ENCODE measurements around the gene RNF207.
"Not testable (repeated sequence)": the region's sequence is repeated elsewhere in the genome, so short reads cannot be mapped to it uniquely, and the experiment has no call there.

The RNF207 gene

DNA sequence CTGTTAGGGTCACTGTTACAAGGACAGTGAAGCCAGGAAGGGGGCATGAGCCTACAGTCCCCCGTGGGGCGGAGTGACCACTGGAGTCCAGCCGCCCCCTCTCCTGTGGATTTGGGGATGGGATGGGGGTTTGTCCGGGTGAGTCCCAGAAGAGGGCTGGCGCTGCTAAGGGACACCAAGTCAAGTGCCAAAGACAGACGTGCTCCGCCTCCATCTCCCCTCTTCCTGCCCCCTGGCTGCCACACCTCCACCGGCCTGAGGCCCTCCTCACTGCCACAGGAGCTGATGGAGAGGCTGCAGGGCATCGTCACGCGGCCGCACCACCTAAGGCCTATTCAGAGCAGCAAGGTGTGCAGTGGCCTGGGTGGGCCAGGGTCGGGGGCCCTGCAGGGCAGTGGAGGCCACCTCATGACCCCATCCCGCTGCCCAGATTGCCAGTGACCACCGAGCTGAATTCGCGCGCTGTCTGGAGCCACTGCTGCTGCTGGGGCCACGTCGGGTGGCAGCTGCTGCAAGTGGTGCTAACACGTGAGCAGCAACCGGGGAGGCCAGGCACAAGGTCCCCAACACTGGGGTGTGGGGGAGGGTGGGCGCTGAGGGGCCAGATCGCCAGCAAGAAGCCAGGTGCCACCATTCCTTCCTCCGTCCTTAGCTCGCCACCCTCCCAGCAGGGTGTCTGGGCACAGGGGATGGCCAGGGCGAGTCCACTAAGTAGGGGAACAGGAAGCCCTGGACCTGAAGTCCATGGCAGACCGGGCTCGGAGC is 4.9 kb downstream of the RNF207 start:
- in situ Hi-C loops (cut with HindIII; ENCODE audit: low pct_unique_long_range_greater_than_20kb, low sequenced_read_pairs): no loop called here

DNA sequence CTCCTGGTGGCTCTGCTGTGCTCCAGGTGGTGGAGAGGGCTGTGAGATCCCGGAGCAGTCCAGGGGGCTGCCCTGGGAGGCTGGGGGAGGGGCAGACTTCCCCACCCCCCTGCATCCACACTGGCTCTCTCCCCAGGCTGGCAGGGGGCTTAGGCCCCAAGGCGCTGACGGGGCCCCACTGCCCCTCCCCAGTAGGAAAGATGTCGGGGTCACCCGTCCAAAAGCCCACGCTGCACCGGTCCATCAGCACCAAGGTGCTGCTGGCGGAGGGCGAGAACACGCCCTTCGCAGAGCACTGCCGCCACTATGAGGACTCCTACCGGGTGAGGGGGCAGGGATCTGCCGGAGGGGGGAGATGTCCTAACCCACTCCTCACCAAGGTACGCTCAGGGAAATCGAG is 5.8 kb downstream of the RNF207 start:
- in situ Hi-C loops (cut with HindIII; ENCODE audit: low pct_unique_long_range_greater_than_20kb, low sequenced_read_pairs): no loop called here

More for the DNA sequence above, 4.9 kb downstream of the RNF207 start:
- DNase-seq (ENCODE audit: low read depth in 1 of 2, low spot score in 1 of 2): no peak
- TF ChIP-seq JUND (IDR thresholded peaks at IDR 0.05; ENCODE audit: low read depth): no peak

DNA sequence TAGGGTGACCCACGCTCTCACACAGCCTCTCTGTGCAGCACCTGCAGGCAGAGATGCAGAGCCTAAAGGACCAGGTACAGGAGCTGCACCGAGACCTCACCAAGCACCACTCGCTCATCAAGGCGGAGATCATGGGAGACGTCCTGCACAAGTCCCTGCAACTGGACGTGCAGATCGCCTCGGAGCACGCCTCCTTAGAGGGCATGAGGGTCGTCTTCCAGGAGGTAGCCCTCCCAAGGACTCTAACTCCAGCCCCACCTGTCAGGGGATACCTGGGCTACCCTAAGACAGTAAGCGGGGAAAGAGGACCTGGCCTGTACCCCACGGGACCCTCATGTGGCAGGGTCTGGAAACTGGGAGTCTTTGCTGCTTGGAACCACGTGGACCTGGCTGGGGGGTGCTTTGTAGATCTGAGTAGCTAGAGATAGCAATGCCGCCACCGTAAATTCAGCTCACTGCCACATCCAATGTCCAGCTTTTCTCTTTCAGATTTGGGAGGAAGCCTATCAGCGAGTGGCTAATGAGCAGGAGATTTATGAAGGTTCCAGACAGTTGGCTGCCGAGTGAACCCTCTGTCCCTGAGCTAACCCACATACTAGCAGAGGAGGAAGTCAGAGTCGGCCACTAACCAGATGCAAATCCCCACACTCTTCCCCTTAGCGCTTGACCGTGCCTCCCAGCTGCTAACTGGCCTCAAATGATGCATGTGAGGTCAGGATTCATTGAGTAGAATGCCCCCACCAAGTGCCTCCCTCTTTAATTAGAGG is 6.5 kb downstream of the RNF207 start:
- DNase-seq (ENCODE audit: low read depth in 1 of 2, low spot score in 1 of 2): no peak
- in situ Hi-C loops (cut with HindIII; ENCODE audit: low pct_unique_long_range_greater_than_20kb, low sequenced_read_pairs): no loop called here
- no peak for TF ChIP-seq JUND (IDR thresholded peaks at IDR 0.05; ENCODE audit: low read depth)

More for the DNA sequence above, 5.8 kb downstream of the RNF207 start:
- no peak for TF ChIP-seq JUND (IDR thresholded peaks at IDR 0.05; ENCODE audit: low read depth)
- no peak for DNase-seq (ENCODE audit: low read depth in 1 of 2, low spot score in 1 of 2)

DNA sequence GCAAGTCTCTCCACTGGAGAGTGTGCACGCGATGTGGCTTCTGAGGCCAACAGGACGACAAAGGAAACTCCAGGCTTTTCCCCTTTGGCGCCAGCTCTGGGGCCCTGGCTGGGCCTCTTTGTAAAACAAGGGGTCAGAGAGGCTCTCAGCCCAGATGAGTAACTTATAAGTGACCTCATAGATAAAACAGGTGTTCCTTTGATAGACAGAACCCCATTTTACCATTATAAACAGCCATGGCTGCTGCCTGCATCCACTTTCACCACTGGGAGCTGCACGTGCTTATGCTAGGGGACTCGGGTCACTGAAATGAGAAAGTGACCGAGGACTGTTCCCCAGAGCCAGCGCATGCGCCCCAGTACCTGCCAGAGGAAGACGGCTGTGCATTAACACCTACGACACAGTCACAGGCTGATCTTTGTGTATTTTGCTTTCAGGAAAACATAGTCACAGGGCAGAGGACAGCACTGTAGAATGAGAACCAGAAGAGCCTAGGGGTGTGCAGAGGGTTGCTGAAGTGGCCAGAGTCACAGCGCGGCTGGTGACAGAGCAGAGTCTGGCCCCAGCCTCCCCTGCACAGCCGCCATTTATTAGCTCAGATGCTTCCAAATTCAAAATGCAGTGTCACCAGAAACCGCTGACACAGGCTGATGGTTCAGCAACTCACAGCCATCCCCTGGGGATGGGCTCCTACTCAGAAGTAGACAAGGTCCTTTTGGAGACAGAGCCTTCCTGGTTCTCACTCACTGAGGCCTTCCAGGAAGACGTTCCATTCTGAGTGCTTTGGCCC is 12.7 kb downstream of the RNF207 start:
- in situ Hi-C loops (cut with HindIII; ENCODE audit: low pct_unique_long_range_greater_than_20kb, low sequenced_read_pairs): no loop called here
- no peak for DNase-seq (ENCODE audit: low read depth in 1 of 2, low spot score in 1 of 2)
- TF ChIP-seq JUND (IDR thresholded peaks at IDR 0.05; ENCODE audit: low read depth): no peak

DNA sequence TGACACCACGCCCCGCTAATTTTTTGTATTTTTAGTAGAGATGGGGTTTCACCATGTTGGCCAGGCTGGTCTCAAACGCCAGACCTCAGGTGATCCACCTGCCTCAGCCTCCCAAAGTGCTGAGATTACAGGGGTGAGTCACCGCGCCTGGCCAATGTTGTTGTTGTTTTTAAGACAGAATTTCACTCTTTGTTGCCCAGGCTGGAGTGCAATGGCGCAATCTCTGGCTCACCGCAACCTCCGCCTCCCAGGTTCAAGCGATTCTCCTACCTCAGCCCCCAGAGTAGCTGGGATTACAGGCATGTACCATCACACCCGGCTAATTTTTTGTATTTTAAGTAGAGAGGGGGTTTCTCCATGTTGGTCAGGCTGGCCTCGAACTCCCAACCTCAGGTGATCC is 13.7 kb downstream of the RNF207 start:
- in situ Hi-C loops (cut with HindIII; ENCODE audit: low pct_unique_long_range_greater_than_20kb, low sequenced_read_pairs); DNase-seq (ENCODE audit: low read depth in 1 of 2, low spot score in 1 of 2): not testable (repeated sequence)

DNA sequence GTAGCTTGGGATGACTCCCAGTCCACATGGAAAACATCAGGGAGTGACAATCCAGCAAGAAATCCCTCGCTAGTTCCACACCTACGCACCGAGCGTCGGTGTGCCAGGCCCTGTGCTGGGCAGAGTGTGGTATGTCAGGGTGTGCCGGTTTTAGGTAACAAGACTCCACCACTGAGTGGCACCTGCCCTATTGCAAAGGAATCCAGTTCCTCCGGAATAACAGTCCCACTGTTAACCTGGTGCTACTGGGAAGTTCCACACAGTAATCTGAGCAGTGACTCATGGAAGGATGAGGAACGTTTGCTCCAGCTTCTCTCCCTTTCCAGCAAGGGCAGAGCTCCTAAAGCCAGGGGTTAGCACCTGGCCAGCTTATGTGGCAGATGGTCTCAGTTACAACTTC is 14.3 kb downstream of the RNF207 start:
- DNase-seq (ENCODE audit: low read depth in 1 of 2, low spot score in 1 of 2): peak; percentile 77 to 96
- TF ChIP-seq JUND (IDR thresholded peaks at IDR 0.05; ENCODE audit: low read depth): 0 out of 2 replicates have a peak, but pooled peaks have one; percentile 53
- in situ Hi-C loops (cut with HindIII; ENCODE audit: low pct_unique_long_range_greater_than_20kb, low sequenced_read_pairs): no loop called here

DNA sequence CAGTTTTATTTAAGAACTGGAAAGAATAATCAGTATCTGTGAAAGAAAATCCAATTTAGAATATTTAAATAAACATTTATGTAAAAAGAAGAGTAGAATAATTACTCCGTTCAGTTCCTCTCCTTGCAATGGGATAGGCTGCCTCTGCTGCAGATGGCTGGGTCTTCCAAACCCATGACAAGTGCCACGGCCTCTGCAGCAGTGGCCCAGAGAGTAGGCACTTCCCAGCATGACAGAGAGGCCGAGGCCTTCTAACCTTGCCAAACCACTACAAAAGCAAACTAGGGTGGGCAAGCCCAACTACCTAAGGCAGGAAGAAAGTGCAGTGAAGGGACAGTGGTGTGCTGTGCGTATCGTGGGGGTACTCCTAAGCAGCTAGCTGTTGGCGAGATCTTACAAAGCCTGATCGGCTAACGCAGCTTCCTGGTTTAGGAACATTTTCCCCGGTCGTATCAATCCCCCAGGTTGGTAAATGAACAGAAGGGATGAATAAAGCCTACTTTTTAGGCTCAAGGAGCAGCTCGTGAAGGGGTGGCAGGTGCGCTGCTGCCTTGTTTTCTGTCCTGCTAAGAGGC is 15.4 kb downstream of the RNF207 start:
- TF ChIP-seq JUND (IDR thresholded peaks at IDR 0.05; ENCODE audit: low read depth): no peak
- DNase-seq (ENCODE audit: low read depth in 1 of 2, low spot score in 1 of 2): no peak
- in situ Hi-C loops (cut with HindIII; ENCODE audit: low pct_unique_long_range_greater_than_20kb, low sequenced_read_pairs): no loop called here

DNA sequence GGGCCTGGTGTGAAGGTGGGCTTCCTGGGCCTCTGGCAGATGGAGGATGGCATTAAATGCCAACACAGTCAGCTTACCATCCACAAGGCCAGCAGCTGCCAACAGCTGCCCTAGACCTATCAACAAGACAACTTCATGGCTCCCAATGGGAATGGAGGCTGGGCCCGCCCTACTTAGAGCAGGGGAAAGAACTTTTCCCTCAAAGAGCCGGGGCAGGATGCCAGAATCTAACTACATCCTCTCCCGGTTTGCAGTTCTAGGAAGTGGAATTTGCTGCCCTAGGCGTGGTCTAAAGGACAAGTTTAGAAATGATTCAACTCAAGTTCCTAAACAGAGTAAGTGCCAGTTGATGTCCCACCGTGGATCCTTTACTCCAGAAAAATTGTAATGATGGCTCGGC is 16.7 kb downstream of the RNF207 start:
- DNase-seq (ENCODE audit: low read depth in 1 of 2, low spot score in 1 of 2): no peak
- TF ChIP-seq JUND (IDR thresholded peaks at IDR 0.05; ENCODE audit: low read depth): no peak
- in situ Hi-C loops (cut with HindIII; ENCODE audit: low pct_unique_long_range_greater_than_20kb, low sequenced_read_pairs): no loop called here

DNA sequence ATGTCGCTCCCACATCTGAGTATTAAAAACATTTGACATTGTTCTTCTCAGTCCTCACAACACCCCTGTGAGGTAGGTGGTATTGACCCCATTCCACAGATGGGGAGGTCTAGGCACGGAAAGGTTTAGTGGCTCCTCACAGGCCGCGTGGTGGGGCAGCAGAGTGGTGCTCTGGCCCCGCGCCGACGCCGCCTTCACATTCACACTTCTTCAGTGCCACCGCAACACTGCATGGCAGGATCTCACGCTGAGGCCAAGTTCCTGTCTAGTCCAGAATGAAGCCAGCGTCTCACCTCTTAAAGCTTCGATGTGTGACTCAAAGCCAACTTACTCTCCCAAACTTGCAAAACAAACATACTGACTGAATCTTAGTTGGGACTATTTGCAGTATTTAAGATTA is 17.7 kb downstream of the RNF207 start:
- no peak for TF ChIP-seq JUND (IDR thresholded peaks at IDR 0.05; ENCODE audit: low read depth)
- in situ Hi-C loops (cut with HindIII; ENCODE audit: low pct_unique_long_range_greater_than_20kb, low sequenced_read_pairs): no loop called here
- no peak for DNase-seq (ENCODE audit: low read depth in 1 of 2, low spot score in 1 of 2)

DNA sequence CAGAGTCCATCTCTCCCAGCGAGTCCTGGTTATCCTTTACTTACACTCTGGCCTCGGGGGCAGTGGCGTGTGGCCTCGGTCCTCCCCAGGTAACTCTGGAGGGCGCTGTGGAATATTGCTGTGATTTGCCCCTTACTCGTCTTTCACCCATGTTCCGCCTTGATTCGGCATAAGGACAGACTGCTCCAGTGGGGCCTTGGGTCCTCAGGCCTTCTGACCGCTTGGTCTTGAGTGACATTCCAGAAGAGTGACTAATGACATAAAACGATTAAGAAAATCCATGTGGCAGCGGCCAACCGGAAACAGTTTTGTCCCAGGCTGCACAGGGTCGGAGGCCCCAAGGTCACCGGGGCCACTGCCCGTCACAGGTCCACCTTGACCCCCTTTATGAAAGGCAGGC is 18.8 kb downstream of the RNF207 start:
- no peak for TF ChIP-seq JUND (IDR thresholded peaks at IDR 0.05; ENCODE audit: low read depth)
- no peak for DNase-seq (ENCODE audit: low read depth in 1 of 2, low spot score in 1 of 2)
- in situ Hi-C loops (cut with HindIII; ENCODE audit: low pct_unique_long_range_greater_than_20kb, low sequenced_read_pairs): no loop called here

DNA sequence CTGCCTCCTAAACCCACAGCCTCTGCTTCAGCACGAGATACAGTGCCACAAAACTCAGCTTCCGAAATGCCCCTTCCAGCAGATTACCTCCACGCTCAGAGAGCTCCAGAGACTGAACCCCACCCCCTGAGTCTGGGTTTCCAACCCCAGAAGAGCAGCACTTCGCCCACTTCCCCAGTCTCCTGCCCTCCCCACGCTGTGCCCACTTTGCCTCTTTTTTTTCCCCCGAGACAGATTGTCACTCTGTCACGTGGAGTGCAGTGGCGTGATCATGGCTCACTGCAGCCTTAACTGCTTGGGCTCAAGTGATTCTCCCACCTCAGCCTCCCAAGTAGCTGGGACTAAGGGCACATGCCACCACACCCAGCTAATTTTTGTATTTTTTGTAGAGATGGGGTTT is 19.7 kb downstream of the RNF207 start:
- in situ Hi-C loops (cut with HindIII; ENCODE audit: low pct_unique_long_range_greater_than_20kb, low sequenced_read_pairs): no loop called here
- no peak for DNase-seq (ENCODE audit: low read depth in 1 of 2, low spot score in 1 of 2)
- TF ChIP-seq JUND (IDR thresholded peaks at IDR 0.05; ENCODE audit: low read depth): no peak

DNA sequence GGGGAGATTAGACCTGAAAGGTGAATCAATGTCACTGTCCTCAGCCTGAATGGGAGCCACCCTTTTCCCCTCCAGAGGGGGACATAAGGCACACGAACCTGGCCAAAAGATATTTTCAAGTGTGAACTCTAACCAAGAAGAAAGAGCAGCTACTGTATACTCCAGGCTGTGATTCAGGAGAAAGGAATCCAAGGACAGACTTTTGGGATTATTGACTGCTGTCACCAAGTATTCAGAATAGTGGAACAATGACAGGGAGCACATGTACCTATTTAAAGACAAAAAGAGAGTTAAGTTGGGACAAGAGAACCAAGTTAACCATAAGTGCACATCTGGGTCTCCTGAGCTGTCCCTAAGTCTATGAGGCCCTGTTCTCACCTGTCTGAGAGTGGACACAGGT is 27.5 kb downstream of the RNF207 start:
- DNase-seq (ENCODE audit: low read depth in 1 of 2, low spot score in 1 of 2): no peak
- TF ChIP-seq JUND (IDR thresholded peaks at IDR 0.05; ENCODE audit: low read depth): no peak
- in situ Hi-C loops (cut with HindIII; ENCODE audit: low pct_unique_long_range_greater_than_20kb, low sequenced_read_pairs): no loop called here
